Stimulated activated CD4-positive, alpha-beta T cell treated with anti-CD3 and anti-CD28 coated beads, Interleukin-12 subunit alpha, Interleukin-12 subunit beta, amount 100 ng/mL, for 24 hours (primary cell): ENCODE measurements around the gene SLC35F3.
"Not testable (repeated sequence)": the region's sequence is repeated elsewhere in the genome, so short reads cannot be mapped to it uniquely, and the experiment has no call there.

Experiments used
- DNase-seq, 2 experiments: peaks; one replicate each; pipeline ENCODE4 v3.0.0-alpha.2; 2020; ENCODE audit warnings: low read depth in 2 of 2

SLC35F3 gene

GRCh38 chr1:234143681-234144080 is 239.2 kb downstream of the SLC35F3 start:
- no peak for DNase-seq

DNA sequence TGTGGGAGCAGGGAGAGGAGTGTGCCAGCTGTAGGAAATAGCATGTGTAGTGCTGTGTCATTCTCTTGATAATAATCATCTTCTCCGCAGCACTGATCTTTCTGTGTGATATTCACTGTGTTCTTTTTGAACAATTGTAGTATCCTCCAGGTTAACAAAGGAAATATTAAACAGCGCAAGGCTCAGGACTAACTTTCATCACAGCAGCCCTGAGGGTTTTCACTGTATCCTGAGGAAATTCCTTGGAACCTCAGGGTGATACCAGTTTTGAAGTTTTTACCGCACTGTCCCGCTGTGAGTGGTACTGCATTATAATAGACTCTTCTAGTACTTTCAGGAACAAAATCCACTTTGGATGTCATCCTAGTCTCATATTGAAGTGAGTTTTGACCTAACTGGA is 240.4 kb downstream of the SLC35F3 start:
- DNase-seq = no peak

GRCh38 chr1:234148350-234148749 is 243.9 kb downstream of the SLC35F3 start:
- no peak for DNase-seq

DNA sequence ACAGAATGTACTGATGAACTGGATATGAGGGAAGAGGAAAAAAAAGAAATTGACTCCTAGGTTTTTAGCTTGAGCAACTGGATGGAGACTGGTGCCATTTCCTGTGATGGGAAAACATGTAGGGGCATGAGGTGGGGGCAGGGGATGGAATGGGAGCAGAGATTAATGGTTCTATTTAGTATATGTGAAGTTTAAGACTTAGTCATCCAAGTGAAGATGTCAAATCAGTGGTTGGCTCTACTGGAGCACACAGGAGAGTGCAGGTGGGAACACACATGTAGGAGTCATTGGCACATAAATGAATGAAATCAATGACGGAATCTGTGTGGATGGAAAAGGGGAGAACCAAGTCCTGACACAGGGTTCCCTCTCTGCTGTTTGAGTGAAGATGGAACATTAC is 244.3 kb downstream of the SLC35F3 start:
- no peak for DNase-seq

GRCh38 chr1:234149217-234149616 is 244.7 kb downstream of the SLC35F3 start:
- DNase-seq = no peak

- no peak for DNase-seq
Measured at GRCh38 chr1:234150892-234151291, 246.4 kb downstream of the SLC35F3 start.

DNA sequence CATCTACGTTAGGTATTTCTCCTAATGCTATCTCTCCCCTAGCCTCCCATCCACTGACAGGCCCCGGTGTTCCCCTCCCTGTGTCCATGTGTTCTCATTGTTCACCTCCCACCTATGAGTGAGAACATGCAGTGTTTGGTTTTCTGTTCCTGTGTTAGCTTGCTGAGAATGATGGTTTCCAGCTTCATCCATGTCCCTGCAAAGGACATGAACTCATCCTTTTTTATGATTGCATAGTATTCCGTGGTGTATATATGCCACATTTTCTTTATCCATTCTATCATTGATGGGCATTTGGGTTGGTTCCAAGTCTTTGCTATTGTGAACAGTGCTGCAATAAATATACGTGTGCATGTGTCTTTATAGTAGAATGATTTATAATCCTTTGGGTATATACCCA is 247.9 kb downstream of the SLC35F3 start:
- DNase-seq = not testable (repeated sequence)

- no peak for DNase-seq
Measured at GRCh38 chr1:234154320-234155251, 250.1 kb downstream of the SLC35F3 start.

- DNase-seq = no peak
Measured at GRCh38 chr1:234162661-234163060, 258.2 kb downstream of the SLC35F3 start.

- DNase-seq = no peak
Measured at GRCh38 chr1:234163267-234163919, 258.9 kb downstream of the SLC35F3 start.

- no peak for DNase-seq
Measured at GRCh38 chr1:234164098-234164709, 259.7 kb downstream of the SLC35F3 start.

GRCh38 chr1:234168061-234168724 is 263.7 kb downstream of the SLC35F3 start:
- no peak for DNase-seq

- DNase-seq = no peak
Measured at GRCh38 chr1:234169161-234169849, 264.8 kb downstream of the SLC35F3 start.

DNA sequence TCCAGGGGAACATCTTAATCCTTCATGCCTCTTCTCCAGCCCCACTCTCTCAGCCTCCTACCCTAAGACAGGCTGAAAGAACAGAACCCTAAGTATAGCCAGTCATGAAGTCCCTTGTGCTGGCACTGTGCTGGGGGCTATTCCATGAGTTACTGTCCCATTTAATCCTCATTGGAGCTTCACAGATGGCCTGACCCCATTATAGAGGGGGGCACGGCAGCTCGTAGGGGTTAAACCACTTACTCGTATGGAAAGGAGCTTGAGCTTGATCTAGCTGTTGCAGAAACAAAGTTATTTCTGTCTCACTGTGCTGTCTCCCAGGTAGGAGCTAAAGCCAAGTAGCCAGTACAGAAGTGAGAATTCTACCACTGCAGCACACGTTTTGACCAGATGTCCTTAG is 265.6 kb downstream of the SLC35F3 start:
- no peak for DNase-seq

DNA sequence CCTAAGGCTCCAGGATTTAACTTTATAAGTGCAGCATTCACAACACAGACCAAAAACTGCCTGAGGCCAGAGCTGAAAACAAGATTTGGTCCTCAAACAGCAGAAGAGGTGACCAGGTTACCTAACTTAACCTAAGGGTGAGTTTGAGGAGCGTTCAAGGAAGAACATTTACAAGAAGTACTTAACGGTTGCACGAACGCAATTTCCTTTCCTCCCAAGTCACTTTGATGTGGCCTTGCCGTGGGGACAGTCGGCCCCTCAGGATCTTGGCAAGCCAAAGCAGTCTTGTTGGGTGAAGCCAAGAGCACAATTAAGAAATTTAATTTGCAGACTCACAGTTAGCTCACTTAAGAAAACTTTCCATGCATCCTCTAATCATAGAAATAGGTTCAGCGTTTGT is 266.1 kb downstream of the SLC35F3 start:
- no peak for DNase-seq

DNA sequence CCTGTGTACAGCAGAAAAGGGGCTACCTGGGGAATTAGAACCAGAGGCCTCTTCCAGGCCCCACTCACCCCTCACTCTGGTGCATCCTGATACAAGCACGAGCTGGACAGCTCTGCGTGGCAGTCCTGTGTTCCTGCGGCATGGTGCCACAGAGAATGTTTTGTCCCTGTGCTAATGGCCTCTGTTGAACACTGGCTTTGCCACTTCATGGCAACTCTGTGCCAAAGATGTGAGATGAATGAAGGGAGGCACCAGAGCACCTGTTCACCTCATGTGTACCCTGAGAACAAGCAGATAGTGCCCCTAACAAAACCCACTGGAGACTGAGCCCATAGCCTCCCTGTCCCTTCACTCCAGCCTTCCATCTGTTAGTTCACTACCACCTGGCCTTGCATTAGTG is 269.5 kb downstream of the SLC35F3 start:
- DNase-seq = no peak

- DNase-seq = no peak
Measured at GRCh38 chr1:234175363-234175762, 270.9 kb downstream of the SLC35F3 start.

- no peak for DNase-seq
Measured at GRCh38 chr1:234176000-234176399, 271.5 kb downstream of the SLC35F3 start.

GRCh38 chr1:234176847-234177246 is 272.4 kb downstream of the SLC35F3 start:
- not testable (repeated sequence) for DNase-seq

DNA sequence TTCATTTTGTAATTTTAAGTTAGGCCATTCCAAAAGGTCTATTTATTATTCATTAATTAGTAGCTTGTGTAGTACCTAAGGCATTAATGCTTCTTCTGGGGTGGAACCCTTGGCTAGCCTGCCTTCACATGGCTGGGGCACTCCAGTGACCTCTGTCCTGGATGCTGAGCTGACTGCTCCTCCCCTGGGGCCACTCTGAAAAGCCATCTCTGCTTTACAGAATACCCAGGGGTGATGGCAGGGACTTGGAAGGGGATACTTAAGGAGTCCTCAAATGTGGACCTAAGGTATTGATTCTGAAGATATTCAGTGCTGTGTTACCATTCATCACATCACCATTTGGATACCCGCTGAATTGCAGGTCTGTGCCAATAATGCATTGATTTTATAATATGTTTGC is 281.0 kb downstream of the SLC35F3 start:
- no peak for DNase-seq

GRCh38 chr1:234186037-234186688 is 281.7 kb downstream of the SLC35F3 start:
- no peak for DNase-seq
